IPS-18c (cell line): Measurements from ENCODE around the gene CLEC16A.

Source experiments
- H3K4me3 ChIP-seq: 2 replicates; pipeline ENCODE4 v1.7.0; 2013; ENCODE audit warnings: low read depth, mild to moderate bottlenecking, low read length, moderate library complexity; ENCODE audit not compliant: insufficient read depth
- H3K9me3 ChIP-seq: one replicate; pipeline ENCODE4 v1.6.1; 2013; ENCODE audit warnings: mild to moderate bottlenecking, low read length, moderate library complexity; ENCODE audit not compliant: control insufficient read depth, insufficient read depth

The CLEC16A gene

DNA sequence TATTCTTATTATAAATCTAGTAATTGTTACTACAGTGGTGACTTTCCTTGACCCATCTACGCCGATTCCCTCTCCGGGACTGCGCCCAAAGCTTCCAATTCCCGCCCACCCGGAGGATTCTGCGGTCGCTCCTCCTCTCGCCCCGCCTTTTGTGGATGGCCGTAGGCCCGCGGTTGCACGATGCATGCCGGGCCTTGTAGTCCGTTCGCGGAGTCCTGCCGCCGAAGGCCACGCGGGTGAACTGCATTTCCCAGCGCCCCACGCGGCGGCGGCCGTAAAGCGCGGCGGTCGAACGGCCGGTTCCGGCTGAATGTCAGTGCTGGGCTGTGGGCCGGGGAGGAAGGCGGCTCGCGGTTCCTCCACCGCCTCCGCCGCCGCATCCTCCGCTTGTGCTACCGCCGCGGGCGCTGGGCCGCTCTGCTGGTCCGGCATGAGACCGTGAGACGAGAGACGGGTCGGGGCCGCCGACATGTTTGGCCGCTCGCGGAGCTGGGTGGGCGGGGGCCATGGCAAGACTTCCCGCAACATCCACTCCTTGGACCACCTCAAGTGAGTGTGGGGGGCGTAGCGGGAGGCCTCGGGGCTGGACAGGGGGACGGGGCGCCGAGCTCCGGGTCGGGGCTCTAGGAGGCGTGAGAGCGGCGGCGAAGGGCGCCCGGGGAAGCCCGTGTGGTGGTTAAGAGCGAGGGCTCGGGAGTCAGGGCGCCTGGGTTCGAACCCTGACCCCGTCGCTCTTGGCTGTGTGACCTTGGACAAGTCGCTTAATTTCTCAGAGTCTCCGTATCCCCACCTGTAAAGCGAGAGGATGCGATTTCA lies at the start of gene CLEC16A:
CLEC16A (plus strand) TSS at position 316 of the 816 bp plus-strand sequence; CDS start at position 470, 154 bp downstream.
- Histone ChIP-seq H3K4me3 (peak within 1 kb of the TSS; percentile 86), H3K9me3 (no peaks in the 10 kb centered on the region)

DNA sequence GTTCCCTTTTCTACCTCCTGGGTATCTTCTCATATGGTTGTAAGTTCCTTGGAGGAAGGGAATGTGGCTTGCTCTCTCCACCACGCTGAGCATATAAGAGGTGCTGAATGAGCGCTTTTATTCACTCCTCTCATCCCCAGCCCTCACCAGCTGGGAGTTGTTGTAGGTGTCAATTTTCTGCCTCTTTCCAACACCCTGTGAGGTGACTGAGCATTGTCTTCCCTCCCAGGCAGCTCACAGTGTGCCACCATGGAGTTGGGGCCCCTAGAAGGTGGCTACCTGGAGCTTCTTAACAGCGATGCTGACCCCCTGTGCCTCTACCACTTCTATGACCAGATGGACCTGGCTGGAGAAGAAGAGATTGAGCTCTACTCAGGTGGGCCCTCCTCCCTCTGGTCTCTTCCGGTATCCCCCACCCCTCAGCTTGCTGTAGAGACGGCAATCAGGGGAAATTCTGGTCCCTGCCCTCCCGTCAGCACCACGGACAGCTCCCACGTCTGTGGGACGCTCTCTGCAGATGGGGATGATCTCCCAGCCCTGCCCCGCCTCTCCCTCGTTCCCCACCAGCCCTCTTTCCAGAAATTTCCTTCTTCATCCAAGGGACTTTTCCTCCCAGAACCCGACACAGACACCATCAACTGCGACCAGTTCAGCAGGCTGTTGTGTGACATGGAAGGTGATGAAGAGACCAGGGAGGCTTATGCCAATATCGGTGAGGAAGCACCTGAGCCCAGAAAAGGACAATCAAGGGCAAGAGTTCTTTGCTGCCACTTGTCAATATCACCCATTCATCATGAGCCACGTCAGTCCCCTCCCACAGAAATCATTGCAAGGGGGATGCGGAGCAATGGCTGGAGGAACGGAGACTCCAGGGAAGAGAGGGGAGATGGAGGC lies 49.1 kb upstream of the CLEC16A start:
- Histone ChIP-seq H3K9me3 (no peaks in the 10 kb centered on the region), H3K4me3 (no peak overlapping the region)

DNA sequence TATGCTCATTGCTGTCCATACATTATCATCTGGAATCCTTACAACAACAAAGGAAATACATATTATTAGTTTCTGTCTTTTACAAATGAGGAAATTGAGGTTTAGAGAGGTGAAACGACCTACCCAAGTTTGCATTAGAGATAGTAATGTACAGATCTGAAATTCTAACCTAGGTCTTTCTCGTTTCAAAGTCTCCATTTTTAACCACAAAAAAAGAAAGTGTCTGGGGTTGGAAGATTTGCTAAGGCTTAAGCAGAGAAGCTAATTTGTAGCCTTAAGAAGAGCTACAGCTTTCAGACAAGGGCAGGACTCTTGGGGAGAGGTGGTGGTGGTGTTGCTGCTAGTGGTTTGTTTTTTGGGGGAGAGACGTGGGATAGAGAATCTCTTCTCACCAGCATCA lies 48.2 kb upstream of the CLEC16A start:
- Histone ChIP-seq H3K4me3 (no peak overlapping the region), H3K9me3 (no peaks in the 10 kb centered on the region)

- Histone ChIP-seq H3K4me3 (no peak overlapping the region), H3K9me3 (no peaks in the 10 kb centered on the region)
Observed at GRCh38 chr16:10896723-10897122, 47.6 kb upstream of the CLEC16A start.

GRCh38 chr16:10897134-10897533 lies 47.2 kb upstream of the CLEC16A start:
- H3K9me3 ChIP-seq = no peaks in the 10 kb centered on the region
- H3K4me3 ChIP-seq = no peak overlapping the region

DNA sequence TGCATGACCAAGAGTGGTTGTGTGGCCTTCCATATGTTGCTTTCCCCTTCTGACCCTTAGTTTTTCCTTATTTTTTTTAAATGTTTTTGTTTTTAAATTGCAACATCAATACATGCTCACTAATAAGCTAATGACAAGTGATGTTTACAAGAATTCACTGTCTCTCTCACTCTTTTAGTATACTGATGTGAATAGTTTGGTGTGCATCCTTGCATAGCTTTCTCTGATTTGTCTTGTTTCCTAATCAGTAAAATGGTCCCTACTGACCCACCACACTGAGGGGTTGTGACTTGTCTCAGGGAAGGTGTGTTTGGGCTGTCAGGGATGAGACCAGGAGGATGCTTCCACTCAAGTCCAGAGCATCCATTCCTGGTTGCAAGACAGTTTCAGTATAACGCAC lies 41.4 kb upstream of the CLEC16A start:
- H3K9me3 ChIP-seq = no peaks in the 10 kb centered on the region
- H3K4me3 ChIP-seq = no peak overlapping the region

GRCh38 chr16:10906482-10906881 lies 37.9 kb upstream of the CLEC16A start:
- Histone ChIP-seq H3K4me3 (no peak overlapping the region), H3K9me3 (peaks cover 4% of the 10 kb centered on the region)

DNA sequence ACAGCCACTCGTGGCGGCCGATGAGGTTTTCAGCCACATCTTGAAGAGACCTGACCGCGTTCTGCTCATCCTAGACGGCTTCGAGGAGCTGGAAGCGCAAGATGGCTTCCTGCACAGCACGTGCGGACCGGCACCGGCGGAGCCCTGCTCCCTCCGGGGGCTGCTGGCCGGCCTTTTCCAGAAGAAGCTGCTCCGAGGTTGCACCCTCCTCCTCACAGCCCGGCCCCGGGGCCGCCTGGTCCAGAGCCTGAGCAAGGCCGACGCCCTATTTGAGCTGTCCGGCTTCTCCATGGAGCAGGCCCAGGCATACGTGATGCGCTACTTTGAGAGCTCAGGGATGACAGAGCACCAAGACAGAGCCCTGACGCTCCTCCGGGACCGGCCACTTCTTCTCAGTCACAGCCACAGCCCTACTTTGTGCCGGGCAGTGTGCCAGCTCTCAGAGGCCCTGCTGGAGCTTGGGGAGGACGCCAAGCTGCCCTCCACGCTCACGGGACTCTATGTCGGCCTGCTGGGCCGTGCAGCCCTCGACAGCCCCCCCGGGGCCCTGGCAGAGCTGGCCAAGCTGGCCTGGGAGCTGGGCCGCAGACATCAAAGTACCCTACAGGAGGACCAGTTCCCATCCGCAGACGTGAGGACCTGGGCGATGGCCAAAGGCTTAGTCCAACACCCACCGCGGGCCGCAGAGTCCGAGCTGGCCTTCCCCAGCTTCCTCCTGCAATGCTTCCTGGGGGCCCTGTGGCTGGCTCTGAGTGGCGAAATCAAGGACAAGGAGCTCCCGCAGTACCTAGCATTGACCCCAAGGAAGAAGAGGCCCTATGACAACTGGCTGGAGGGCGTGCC lies 37.2 kb upstream of the CLEC16A start:
- peaks cover 4% of the 10 kb centered on the region for H3K9me3 ChIP-seq

DNA sequence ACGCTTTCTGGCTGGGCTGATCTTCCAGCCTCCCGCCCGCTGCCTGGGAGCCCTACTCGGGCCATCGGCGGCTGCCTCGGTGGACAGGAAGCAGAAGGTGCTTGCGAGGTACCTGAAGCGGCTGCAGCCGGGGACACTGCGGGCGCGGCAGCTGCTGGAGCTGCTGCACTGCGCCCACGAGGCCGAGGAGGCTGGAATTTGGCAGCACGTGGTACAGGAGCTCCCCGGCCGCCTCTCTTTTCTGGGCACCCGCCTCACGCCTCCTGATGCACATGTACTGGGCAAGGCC lies 36.7 kb upstream of the CLEC16A start:
- peaks cover 4% of the 10 kb centered on the region for H3K9me3 ChIP-seq
- H3K4me3 ChIP-seq = no peak overlapping the region

More for the DNA sequence above, 37.2 kb upstream of the CLEC16A start:
- no peak overlapping the region for H3K4me3 ChIP-seq

GRCh38 chr16:10911267-10911666 lies 33.1 kb upstream of the CLEC16A start:
- Histone ChIP-seq H3K4me3 (no peak overlapping the region), H3K9me3 (peaks cover 4% of the 10 kb centered on the region)

- Histone ChIP-seq H3K4me3 (no peak overlapping the region), H3K9me3 (no peaks in the 10 kb centered on the region)
Observed at GRCh38 chr16:10916534-10916933, 27.8 kb upstream of the CLEC16A start.

DNA sequence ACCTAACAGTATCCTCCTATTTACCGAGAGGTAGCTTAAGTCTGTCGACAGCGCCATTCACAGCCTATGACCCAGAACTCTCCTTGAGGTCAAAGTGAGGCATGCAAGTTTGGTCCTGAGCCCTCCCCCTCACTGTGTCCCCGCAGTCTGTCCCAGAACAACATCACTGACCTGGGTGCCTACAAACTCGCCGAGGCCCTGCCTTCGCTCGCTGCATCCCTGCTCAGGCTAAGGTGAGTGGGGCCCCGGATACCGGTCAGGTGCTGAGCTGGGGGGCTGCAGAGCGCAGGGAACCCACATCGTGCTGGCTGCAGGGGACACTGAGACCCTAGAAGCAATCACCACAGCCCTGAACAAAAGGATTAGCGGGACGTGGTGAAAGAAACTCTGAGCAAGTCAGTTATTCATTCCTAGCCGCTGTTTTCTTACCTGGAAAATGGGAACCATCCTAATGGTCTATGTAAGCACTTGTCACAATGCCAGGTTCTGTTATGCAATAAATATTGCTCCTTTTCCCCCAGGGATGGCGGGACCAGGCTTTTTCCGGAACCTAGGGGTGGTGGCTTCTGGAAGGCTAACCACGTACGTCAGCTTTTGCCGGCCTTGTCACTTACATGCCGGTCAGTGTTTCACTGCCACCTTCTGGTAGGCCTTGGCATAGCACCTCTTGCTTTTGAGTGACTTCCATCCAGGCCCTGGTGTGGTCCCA lies 25.9 kb upstream of the CLEC16A start:
- Histone ChIP-seq H3K4me3 (no peak overlapping the region), H3K9me3 (no peaks in the 10 kb centered on the region)

DNA sequence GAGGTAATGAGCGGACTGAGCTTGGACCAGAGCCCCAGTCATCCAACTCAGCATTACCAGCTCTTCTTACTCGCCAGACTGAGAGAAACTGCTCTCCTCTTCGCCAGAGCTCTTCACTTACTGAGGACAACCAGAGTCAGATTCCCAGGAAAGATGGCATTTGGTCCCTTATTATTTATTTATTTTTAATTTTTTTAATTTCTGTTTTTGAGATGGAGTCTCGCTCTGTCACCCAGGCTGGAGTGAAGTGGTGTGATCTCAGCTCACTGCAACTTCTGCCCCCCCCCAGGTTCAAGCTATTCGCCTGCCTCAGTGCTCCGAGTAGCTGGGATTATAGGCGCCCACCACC lies 25.4 kb upstream of the CLEC16A start:
- Histone ChIP-seq H3K9me3 (no peaks in the 10 kb centered on the region), H3K4me3 (no peak overlapping the region)

DNA sequence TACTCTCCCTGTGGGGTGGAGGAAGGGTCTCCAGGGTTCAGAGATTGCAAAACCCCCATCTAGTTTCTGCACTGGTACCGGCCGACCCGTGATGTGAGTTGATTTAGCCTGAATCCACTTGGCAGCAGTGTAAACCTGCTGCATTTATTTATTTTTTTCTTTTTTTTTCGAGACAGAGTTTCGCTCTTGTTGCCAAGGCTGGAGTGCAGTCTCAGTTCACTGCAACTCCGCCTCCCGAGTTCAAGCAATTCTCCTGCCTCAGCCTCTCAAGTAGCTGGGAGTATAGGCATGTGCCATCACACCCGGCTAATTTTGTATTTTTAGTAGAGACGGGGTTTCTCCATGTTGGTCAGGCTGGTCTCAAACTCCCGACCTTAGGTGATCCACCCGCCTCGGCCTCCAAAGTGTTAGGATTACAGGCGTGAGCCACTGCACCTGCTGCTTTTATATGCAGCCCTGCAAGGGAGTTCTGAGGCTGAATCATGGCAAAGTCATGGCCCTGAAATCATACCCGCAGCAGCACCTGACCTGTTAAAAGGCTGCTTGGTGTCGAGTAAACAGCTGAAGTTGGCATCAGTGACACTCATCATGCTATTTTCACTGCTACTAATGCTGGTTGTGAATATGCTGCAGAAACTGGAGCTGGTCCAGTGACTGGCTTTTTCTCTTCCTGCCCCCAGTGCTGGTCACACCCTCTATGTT lies 23.5 kb upstream of the CLEC16A start:
- no peak overlapping the region for H3K4me3 ChIP-seq
- H3K9me3 ChIP-seq = no peaks in the 10 kb centered on the region

GRCh38 chr16:10921536-10922327 lies 22.6 kb upstream of the CLEC16A start:
- Histone ChIP-seq H3K9me3 (no peaks in the 10 kb centered on the region), H3K4me3 (no peak overlapping the region)
